Stimulated activated CD4-positive, alpha-beta T cell treated with anti-CD3 and anti-CD28 coated beads, Interleukin-12 subunit alpha, Interleukin-12 subunit beta, amount 100 ng/mL, for 48 hours (primary cell): ENCODE data around the gene TULP4.

Experiments
- DNase-seq, 3 donors: peaks; one replicate each; pipeline ENCODE4 v3.0.0-alpha.2; 2020; ENCODE audit warnings: low read depth in 2 of 3, low spot score in 1 of 3

Gene TULP4

DNA sequence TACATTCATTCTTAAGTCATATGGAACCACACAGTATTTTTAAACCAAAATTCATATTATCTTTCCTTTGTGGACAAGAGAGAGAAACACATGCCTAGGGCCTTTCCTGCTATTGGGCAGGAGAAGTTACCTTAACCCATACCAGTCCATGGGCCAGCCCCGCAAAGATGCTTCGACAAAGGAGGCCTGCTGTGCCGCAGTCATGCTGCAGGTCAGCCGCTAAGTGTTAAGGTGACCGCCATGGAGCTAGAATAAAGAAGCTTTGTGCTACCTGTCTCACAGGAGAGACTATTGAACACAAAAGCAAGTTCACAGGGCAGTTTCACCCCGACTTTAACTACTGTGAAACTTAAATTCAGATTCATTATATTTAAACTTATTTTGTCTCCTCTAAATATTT, 185.4 kb downstream of the TULP4 start:
- no peak for DNase-seq

DNA sequence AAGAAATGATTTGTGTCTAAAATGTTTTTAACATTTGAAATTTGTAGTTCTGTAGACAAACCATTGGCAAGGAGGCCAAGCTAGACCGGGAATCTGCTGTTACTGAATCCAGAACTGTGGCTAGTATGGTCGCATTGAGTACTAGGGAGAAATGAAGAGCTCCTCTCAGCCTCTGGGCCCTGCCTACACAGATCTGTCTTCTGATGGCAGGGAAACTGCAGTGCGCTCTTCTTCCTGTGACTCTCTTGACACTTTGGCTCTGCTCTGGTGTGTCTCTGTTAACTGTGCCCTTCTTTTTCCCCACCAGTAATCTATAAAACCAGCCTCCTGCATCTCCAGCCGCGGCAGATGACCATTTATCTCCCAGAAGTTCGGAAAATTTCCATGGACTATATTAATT, 186.1 kb downstream of the TULP4 start:
- no peak for DNase-seq

DNA sequence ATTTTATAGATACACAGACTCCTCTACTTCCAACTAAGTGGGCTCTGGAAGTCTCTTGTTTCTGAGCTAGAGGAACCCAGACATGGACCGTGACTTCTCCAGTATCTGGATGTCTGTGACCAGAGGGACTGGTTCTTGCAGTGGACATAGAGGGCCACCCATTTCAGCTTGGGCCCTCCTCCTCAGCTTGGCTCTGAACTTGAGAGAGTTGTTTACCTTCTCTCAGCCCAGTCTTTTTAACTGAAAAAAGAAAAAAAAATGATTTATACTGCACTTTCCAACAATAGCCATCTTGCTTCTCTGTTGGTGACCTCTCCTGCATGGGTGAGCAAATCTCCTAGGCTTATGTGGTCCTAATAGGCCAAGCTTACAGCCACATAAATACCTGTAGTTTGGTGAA, 187.3 kb downstream of the TULP4 start:
- no peak for DNase-seq

DNA sequence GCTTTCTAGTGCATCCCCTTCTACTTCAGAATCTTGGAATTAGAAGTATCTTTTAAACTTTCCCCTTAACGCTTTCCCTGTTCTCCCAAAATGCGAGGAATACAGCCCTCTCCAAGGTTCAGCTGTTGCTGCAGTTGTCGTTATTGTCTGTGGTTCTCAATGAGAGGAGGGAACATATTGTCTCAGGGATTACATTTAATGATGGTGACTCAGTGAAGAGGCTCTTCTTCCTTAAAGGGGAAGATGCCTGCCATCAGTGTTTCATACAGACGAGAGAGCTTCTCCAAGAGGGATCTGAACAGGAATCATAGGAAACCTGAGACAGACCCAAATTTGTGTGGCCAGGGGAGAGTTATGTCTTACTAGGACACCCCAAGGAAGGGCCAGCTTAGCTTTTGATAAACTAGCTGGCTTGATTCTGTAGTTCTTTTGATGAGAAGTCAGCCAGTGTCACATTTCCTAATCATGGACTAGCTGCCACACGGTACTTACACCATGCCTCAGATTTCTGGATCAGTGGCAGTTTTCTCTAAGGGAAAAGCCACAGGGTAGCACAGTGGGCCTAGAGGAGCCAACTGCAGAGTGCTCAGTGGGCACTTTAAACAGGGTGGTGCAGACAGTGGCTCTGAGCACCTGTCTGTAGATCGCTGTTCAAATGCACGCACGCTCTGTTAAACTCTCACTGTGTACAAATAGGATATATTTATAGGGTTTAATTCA, 187.9 kb downstream of the TULP4 start:
- no peak for DNase-seq

DNA sequence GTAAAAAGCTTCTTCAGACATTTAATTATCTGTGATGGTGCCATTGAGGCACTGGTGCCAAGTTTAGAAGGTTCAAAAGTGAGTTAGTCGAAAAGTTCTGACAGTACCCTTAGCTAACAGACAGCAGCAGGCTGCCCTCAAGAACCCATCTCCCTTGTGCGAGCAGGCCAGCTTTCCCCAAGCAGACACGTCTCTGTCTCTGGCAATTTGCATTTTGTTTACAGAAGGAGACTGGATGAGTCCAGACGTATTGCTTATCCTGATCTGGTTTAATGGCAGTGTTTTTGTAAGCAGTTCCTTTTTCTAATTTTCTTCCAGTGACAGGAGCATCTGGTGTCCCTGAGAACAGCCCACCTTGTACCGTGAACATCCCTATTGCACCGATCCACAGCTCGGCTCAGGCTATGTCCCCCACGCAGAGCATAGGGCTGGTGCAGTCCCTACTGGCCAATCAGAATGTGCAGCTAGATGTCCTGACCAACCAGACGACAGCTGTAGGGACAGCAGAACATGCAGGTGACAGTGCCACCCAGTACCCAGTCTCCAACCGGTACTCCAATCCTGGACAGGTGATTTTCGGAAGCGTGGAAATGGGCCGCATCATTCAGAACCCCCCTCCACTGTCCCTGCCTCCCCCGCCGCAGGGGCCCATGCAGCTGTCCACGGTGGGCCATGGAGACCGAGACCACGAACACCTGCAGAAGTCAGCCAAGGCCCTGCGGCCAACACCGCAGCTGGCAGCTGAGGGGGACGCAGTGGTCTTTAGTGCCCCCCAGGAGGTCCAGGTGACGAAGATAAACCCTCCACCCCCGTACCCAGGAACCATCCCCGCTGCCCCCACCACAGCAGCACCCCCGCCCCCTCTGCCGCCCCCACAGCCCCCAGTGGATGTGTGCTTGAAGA, 189.3 kb downstream of the TULP4 start:
- no peak for DNase-seq

DNA sequence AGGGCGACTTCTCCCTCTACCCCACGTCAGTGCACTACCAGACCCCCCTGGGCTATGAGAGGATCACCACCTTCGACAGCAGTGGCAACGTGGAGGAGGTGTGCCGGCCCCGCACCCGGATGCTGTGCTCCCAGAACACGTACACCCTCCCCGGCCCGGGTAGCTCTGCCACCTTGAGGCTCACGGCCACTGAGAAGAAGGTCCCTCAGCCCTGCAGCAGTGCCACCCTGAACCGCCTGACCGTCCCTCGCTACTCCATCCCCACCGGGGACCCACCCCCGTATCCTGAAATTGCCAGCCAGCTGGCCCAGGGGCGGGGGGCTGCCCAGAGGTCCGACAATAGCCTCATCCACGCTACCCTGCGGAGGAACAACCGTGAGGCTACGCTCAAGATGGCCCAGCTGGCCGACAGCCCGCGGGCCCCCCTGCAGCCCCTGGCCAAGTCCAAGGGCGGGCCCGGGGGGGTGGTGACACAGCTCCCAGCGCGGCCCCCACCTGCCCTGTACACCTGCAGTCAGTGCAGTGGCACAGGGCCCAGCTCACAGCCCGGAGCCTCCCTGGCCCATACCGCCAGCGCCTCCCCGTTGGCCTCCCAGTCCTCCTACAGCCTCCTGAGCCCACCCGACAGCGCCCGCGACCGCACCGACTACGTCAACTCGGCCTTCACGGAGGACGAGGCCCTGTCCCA, 190.1 kb downstream of the TULP4 start:
- DNase-seq = no peak

DNA sequence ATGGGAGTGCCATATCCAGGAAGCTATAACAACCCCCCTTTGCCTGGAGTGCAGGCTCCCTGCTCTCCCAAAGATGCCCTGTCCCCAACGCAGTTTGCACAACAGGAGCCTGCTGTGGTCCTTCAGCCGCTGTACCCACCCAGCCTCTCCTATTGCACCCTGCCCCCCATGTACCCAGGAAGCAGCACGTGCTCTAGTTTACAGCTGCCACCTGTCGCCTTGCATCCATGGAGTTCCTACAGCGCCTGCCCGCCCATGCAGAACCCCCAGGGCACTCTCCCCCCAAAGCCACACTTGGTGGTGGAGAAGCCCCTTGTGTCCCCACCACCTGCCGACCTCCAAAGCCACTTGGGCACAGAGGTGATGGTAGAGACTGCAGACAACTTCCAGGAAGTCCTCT, 191.0 kb downstream of the TULP4 start:
- DNase-seq = no peak

DNA sequence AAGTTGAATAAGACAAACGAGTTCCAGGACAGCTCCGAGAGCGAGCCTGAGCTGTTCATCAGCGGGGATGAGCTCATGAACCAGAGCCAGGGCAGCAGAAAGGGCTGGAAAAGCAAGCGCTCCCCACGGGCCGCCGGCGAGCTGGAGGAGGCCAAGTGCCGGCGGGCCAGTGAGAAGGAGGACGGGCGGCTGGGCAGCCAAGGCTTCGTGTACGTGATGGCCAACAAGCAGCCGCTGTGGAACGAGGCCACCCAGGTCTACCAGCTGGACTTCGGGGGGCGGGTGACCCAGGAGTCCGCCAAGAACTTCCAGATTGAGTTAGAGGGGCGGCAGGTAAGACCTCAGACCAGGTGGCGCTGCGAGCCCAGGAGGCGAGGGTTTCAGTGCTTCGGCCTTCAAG, 191.6 kb downstream of the TULP4 start:
- no peak for DNase-seq

DNA sequence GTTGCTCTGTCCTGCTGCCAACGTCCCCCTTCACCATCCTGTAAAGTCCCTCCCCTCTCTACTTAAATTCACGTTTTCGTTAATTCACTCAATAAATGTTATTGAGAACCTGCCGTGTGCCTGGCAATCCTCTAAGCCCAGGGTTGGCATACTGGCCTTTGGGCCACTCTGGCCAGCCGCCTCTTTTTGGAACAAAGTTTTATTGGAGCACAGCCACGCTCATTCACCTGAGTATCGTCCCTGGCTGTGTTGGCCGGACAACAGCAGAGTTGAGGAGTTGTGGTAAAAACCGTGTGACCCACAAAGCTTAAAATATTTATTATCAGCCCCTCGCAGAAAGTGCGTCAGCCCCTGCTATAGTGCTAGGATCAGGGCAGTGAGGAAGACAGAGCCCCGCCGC, 192.9 kb downstream of the TULP4 start:
- no peak for DNase-seq

DNA sequence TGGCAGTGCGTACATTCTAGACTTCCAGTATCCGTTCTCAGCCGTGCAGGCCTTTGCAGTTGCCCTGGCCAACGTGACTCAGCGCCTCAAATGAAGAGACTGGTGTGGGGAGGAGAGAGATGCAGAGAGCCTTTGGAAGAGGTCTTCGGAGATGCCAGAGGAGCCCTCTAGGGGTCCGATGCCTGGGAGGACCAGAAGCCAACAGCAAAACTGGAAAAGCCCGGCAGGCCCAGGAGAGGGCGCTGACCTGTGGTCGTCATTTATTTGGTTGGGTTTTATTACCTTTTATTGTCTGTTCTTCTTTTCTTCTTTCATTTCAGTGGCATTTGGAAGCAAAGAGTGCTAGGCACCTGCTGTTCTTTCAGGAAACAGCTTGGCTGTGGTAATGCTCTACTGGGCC, 194.3 kb downstream of the TULP4 start:
- DNase-seq = no peak

DNA sequence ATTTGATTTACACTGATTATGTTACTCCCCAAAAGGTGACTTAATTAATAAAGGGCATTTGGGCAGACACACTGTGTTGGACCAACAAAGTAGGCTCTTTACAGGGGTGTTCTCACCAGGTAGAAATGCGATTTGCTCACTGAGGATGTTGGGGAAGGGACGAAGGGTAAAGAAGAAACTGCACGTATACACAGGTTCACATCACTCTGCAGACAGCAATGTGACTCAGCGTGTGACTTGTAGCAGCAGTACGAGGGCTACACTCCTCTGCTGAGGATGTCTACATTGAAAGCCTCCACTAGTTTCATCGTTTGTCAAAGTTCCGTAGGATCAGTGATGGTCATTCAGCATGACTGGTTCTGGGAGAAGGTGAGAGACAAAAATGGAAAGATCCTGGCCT, 194.9 kb downstream of the TULP4 start:
- no peak for DNase-seq

DNA sequence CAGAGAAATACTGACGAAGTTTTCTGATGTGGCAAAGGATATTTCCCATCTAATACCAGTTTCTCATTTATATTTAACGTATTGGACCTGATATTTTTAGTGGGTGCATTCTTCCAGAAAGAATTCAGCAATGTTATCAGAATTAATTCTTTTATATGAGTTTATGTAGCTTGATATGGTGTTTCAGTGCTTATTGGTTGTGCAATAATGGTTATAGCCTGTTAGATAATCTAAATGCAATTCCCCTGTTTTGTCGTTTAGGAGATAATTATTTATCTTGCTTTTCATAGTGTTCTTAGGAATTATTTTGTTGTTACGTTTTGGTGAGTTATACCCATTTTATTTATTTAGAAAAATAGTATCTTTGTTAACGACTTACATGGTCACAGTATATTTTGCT, 196.2 kb downstream of the TULP4 start:
- no peak for DNase-seq

DNA sequence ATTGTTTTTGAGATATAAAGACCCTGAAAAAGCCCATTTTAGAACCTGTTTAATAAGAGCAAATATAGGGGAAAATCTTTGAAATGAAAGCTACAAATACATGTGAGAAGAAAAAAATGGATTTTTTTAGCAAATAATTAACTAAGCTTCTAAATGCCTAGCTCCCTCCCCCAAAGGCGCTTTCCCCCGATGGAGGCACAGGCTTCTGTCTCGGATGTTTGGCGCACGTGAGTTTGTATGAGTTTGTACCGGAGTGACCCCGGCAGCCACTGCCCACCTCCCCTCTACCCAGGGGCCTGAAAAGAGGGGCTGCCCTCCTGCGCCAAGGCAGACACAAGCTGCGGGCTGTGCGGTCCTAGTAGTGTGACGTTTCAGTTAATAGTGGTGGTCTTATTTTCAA, 197.2 kb downstream of the TULP4 start:
- DNase-seq = no peak

DNA sequence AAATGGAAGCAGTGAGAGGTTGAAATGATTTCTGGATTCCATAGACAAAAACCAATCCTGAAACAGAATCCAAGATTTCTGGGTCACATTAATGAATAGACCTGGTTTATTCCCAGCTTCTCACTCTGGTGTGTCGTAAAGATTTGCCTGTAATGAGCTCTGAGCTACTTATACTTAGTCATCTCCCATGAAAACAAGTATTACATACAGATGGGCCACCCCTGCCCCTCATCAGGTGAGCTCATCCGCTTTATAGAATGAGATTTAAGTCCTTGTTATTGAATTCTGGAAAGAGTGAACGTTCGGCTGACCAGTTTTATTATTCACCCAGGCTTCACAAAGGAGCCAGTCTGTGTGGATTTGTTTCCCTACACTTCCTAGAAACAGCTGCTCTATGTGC, 200.5 kb downstream of the TULP4 start:
- DNase-seq = no peak

DNA sequence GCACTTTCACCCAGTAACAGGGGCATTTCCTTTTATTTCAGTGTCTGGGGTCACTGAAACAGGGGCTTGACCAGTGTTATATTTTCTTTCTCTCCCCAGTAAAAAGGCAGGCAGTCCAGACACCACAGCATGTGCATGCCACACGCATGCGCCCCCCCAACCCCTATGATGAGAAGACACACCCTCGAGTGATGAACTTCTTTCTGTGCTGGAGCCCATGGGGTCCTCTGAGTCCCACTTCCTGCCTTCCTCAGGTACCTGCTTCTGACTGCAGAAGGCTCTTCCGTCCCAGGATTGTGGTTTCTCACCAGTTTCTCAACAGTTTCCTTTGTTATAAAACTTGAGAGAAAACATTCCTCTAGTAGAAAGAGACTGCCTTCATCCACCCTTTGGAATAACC, 201.9 kb downstream of the TULP4 start:
- no peak for DNase-seq

DNA sequence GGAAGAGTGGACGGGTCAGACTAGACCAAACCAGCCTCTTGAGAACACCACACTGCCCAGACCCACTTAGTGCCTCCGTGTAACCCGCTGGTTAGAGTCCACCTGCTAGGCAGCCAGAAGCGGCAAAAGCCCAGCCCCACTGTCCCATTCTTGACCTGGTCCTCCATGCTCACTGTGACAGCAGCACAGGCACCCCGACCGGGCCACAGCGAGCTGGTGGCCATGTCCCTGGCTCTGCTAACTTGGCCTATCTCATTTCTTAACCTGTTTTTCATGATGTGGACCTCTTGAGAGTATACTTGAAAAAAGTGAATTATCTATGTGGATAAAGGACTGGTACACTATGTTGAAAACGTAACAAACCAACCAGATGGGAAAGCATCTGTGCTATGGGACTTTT, 202.7 kb downstream of the TULP4 start:
- DNase-seq = no peak

DNA sequence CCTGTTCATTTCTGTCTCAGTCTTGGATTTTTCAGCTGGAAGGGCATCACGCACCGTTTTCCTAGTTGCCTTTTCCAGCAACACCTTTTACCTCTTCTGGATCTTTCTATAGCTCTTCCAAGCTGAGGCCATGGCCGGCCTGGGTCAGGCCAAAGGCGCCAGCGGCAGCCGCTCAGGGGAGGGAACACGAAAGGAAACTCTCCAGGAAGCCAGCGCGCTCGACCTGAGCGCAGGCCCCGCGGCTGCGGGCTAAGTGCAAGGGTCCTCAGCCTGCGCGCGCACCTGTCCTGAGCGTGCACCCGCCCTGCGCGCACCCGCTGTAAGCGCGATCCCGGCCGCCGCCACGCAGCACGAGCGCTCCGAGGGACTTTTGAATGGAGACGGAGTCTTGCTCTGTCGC, 203.8 kb downstream of the TULP4 start:
- no peak for DNase-seq

DNA sequence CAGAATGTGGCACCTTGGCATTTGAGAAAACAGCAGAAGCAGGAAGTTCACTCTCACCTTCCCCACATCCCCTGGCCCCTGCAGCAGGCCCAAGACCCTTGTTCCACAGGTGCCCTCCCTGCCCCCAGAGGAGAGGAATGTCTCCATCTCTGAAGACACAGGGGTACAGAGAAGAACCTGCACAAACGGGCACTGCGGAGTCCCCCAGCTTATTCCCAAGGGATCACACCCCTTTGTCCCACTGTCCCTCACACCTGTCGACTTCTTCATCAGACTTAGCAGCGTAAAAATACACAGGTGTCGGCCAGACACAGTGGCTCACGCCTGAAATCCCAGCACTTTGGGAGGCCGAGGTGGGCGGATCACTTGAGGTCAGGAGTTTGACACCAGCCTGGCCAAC, 204.8 kb downstream of the TULP4 start:
- DNase-seq = no peak

DNA sequence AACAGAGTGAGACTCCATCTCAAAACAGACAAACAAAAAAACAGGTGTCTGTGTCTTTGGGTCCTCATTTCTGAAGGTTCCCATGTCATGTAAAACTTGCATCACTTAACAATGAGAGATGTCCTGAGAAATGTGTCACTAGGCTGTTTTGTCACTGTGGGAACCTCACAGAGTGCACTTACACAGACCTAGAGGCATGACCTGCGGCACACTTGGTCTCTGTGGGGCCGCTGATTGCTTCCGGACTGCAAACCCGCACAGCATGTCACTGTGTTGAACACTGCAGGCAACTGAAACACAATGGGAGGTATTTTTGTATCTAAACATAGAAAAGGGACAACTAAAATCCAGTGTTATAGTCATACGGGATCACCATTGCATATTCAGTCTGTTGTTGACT, 205.3 kb downstream of the TULP4 start:
- no peak for DNase-seq

DNA sequence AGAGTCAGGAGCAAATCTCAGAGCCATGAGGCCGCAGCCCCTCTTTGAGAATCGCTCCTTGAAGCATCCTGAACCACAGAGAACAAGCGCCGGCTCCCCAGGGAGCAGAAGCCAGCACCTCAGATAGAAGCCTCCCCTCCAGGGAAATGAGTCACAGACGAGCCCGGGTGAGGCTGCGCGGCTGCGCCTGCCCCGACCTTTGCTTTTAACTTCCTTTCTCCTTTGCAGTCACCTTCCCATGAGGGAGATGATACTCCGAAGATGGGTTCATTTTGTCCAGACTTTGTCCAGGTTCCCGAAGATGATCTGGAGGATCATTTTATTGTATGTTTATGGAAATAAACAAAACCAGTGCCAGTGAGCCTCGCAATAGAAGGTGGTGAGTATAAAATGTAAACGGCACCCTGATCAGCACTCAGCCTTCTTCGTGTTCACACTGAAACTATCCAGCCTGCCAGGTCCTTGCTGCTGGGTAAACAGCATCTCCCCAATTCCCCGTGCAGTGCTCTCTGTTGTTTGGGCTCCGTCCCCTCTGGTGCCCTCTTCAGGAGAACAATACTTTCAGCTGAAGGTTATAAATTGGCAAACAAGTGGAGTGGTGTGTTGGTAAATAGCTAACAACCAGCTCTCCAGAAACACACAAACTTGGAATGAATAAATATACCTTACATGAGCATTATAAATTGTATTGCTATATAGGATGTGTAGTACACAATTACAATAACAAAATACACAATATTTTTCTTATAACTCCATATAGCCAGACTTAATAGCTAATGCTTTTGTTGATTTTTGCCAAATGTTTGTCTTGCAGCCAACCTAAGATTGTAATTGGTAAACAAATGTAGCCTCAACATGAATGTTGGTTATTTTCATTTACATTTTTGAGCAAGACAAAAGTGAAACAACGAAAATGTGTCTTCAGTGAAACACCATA, 206.2 kb downstream of the TULP4 start:
- DNase-seq = peak; percentile 34 to 50 (median 49)

DNA sequence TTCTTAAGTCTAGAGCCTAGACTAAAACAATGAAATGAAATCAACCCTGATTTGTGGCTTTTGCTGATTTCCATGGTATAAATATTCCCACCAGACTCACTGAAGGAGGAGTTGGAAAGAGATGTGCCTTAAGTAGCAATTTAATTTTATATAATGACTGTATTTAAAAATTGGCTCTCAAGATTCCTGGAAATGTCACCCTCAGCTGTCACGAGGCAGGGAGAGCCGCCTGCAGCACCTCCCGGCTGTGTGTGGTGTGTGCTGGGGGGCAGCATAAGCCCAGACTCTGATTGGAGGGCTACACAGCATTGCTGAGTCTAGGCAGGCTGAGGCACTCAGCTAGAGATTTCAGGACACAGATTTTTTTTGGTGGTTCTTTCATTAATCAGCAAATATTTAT, 207.0 kb downstream of the TULP4 start:
- DNase-seq = no peak
